Uterus (tissue), 2 donors: ENCODE measurements around the gene TMEM201.

Source experiments
- CTCF ChIP-seq, 4 experiments: fragments of 200-600 bp in 2 of 4; fragments of 450-650 bp in 2 of 4; sonication (generic) in 2 of 4; IDR thresholded peaks; one replicate each; pipeline ENCODE4 v1.5.1; 2016 to 2019; ENCODE audit warnings: antibody characterized with exemption in 4 of 4, mild to moderate bottlenecking in 2 of 4, moderate library complexity in 1 of 4
- POLR2A ChIP-seq, 2 donors: fragments of 450-650 bp; IDR thresholded peaks; one replicate each; pipeline ENCODE4 v1.6.1; 2016; ENCODE audit warnings: antibody characterized with exemption in 2 of 2, mild to moderate bottlenecking in 1 of 2, moderate library complexity in 1 of 2

- no peak for TF ChIP-seq CTCF (IDR thresholded peaks at IDR 0.05)
- no peak for TF ChIP-seq POLR2A (IDR thresholded peaks at IDR 0.05)
Measured at GRCh38 chr1:9649769-9650168, 61.1 kb downstream of the TMEM201 start.
